ENCODE data around the gene PGAM5.
"Not testable (repeated sequence)": the region's sequence is repeated elsewhere in the genome, so short reads cannot be mapped to it uniquely, and the experiment has no call there.

Gene PGAM5

GRCh38 chr12:132690112-132690511 lies 20.5 kb upstream of the PGAM5 start:
- DNase-seq: no peak

GRCh38 chr12:132692030-132692429 lies 18.6 kb upstream of the PGAM5 start:
- not testable (repeated sequence) for DNase-seq

- DNase-seq: not testable (repeated sequence)
Observed at GRCh38 chr12:132694888-132695287, 15.8 kb upstream of the PGAM5 start.

GRCh38 chr12:132695431-132695830 lies 15.2 kb upstream of the PGAM5 start:
- no peak for DNase-seq

- no peak for DNase-seq
Observed at GRCh38 chr12:132698341-132698740, 12.3 kb upstream of the PGAM5 start.

- no peak for DNase-seq
Observed at GRCh38 chr12:132700212-132700822, 10.3 kb upstream of the PGAM5 start.

- DNase-seq: no peak
Observed at GRCh38 chr12:132702640-132703039, 8.0 kb upstream of the PGAM5 start.

GRCh38 chr12:132703641-132704040 lies 7.0 kb upstream of the PGAM5 start:
- no peak for DNase-seq

- no peak for DNase-seq
Observed at GRCh38 chr12:132707241-132707640, 3.4 kb upstream of the PGAM5 start.

GRCh38 chr12:132708150-132708549 lies 2.5 kb upstream of the PGAM5 start:
- no peak for DNase-seq

- DNase-seq: peak; percentile 30
Observed at GRCh38 chr12:132710043-132710404, 618 bp upstream of the PGAM5 start.

- peak; percentile 33 for DNase-seq
Observed at GRCh38 chr12:132711080-132711843, 620 bp downstream of the PGAM5 start.

- DNase-seq: no peak
Observed at GRCh38 chr12:132713123-132713522, 2.5 kb downstream of the PGAM5 start.

- no peak for DNase-seq
Observed at GRCh38 chr12:132715874-132716273, 5.2 kb downstream of the PGAM5 start.

GRCh38 chr12:132716356-132716755 lies 5.7 kb downstream of the PGAM5 start:
- DNase-seq: no peak

GRCh38 chr12:132717011-132717410 lies 6.4 kb downstream of the PGAM5 start:
- DNase-seq: no peak

GRCh38 chr12:132717531-132718387 lies 7.1 kb downstream of the PGAM5 start:
- DNase-seq: no peak

GRCh38 chr12:132718644-132719043 lies 8.0 kb downstream of the PGAM5 start:
- no peak for DNase-seq

- no peak for DNase-seq
Observed at GRCh38 chr12:132719141-132719953, 8.7 kb downstream of the PGAM5 start.

GRCh38 chr12:132719954-132720324 lies 9.3 kb downstream of the PGAM5 start:
- no peak for DNase-seq

GRCh38 chr12:132720606-132721345 lies 10.1 kb downstream of the PGAM5 start:
- DNase-seq: no peak

Data from activated CD8-positive, alpha-beta memory T cell treated with anti-CD3 and anti-CD28 coated beads, Interleukin-2, amount 50 U/mL, for 4 hours (primary cell).